HCT116 (cell line): ENCODE results near the gene TRIM16. TPM values are rescaled to one million over a fixed set of nuclear protein-coding genes. Genes with fewer than 3 reads are reported as not detected.
"Not testable (repeated sequence)": the region's sequence is repeated elsewhere in the genome, so short reads cannot be mapped to it uniquely, and the experiment has no call there.

Experiments used
- ATAC-seq: fragments of 200-7000 bp; cut with Tn5 transposase; 2 replicates; pipeline ENCODE4 v1.9.1; 2020; ENCODE audit warnings: mild to moderate bottlenecking, moderate library complexity
- BruUV-seq: library from RNA; stranded (reverse); fragments of 400-500 nt; replicated peaks from 2 replicates; lab custom pipeline; 2021; lab: Mats Ljungman, UMichigan
- CTCF ChIA-PET: fragments of 300-600 bp; sonication (Branson Sonifier 250); formaldehyde crosslinking; loops from one replicate; lab custom pipeline; 2021; ENCODE audit warnings: antibody characterized with exemption; lab: Charles Lee
- POLR2A ChIA-PET: fragments of 300-600, 350-600 bp; sonication (Branson Sonifier 250); formaldehyde crosslinking; loops from one replicate; lab custom pipeline; 2021; ENCODE audit warnings: antibody characterized with exemption; lab: Charles Lee
- RAD21 ChIA-PET, 2 experiments: fragments of 300-600 bp; sonication (Branson Sonifier 250); formaldehyde crosslinking; loops; one replicate each; lab custom pipeline; 2023; ENCODE audit warnings: low total read pairs in 2 of 2; ENCODE audit not compliant: uncharacterized antibody in 2 of 2, unreplicated experiment in 2 of 2, low non-redundant PET in 1 of 2; lab: Charles Lee
- DNase-seq: peaks from one replicate; pipeline ENCODE4 v3.0.0-alpha.2; 2010; ENCODE audit warnings: low read depth, low spot score
- H2AFZ ChIP-seq: fragments of 200-600 bp; shearing (Covaris generic), sonication (generic); 2 replicates; pipeline ENCODE4 v1.6.1; 2017; ENCODE audit warnings: low read depth, mixed run types, mixed read lengths, antibody characterized with exemption, low read length; ENCODE audit not compliant: poor library complexity, severe bottlenecking
- H3K27ac ChIP-seq: 2 replicates; pipeline ENCODE4 v1.5.1; 2012; ENCODE audit warnings: low read depth, low read length
- H3K27me3 ChIP-seq: fragments of 200-600 bp; sonication (generic); 2 replicates; pipeline ENCODE4 v1.6.1; 2016; ENCODE audit warnings: mixed run types, low read length, mixed read lengths; ENCODE audit not compliant: insufficient read depth
- H3K36me3 ChIP-seq, 2 experiments: fragments of 200-500 bp in 1 of 2; fragments of 200-600 bp in 1 of 2; sonication (Bioruptor generic) in 1 of 2; sonication (generic) in 1 of 2; 2 replicates each; pipeline versions ENCODE4 v1.5.1 to v1.6.1; 2014 to 2016; ENCODE audit warnings: low read length in 2 of 2, inconsistent platforms in 1 of 2, mixed read lengths in 1 of 2, mixed run types in 1 of 2; ENCODE audit not compliant: insufficient read depth in 2 of 2, control insufficient read depth in 1 of 2
- H3K4me1 ChIP-seq, 2 experiments: fragments of 200-600 bp in 1 of 2; sonication (generic) in 1 of 2; 2 replicates each; pipeline versions ENCODE4 v1.5.1 to v1.6.1; 2012 to 2017; ENCODE audit warnings: low read length in 2 of 2, inconsistent platforms in 1 of 2, mild to moderate bottlenecking in 1 of 2, mixed read lengths in 1 of 2, mixed run types in 1 of 2, moderate library complexity in 1 of 2; ENCODE audit not compliant: insufficient read depth in 2 of 2, control insufficient read depth in 1 of 2
- H3K4me2 ChIP-seq: fragments of 200-600 bp; sonication (generic); 2 replicates; pipeline ENCODE4 v1.6.1; 2017; ENCODE audit warnings: mixed run types, low read length, mixed read lengths
- H3K4me3 ChIP-seq, 2 experiments: fragments of 200-600 bp in 1 of 2; sonication (generic) in 1 of 2; replicated peaks in 1 of 2; 2 replicates each; pipeline ENCODE4 v1.5.1; 2011 to 2016; ENCODE audit warnings: low read length in 2 of 2, control low read depth in 1 of 2, low read depth in 1 of 2, mild to moderate bottlenecking in 1 of 2, mixed read lengths in 1 of 2, mixed run types in 1 of 2
- H3K79me2 ChIP-seq: fragments of 200-600 bp; sonication (generic); 2 replicates; pipeline ENCODE4 v1.6.1; 2017; ENCODE audit warnings: mild to moderate bottlenecking, mixed run types, low read length, moderate library complexity, mixed read lengths; ENCODE audit not compliant: insufficient read depth
- H3K9ac ChIP-seq: fragments of 200-600 bp; sonication (generic); 2 replicates; pipeline ENCODE4 v1.6.1; 2016; ENCODE audit warnings: low read length, mixed read lengths
- H3K9me2 ChIP-seq: fragments of 200-600 bp; sonication (generic), shearing (Covaris generic); 2 replicates; pipeline ENCODE4 v1.6.1; 2017; ENCODE audit warnings: mixed run types, mild to moderate bottlenecking, moderate library complexity; ENCODE audit not compliant: insufficient read depth
- H3K9me3 ChIP-seq, 2 experiments: fragments of 200-500 bp in 1 of 2; fragments of 200-600 bp in 1 of 2; sonication (Bioruptor generic) in 1 of 2; sonication (generic) in 1 of 2; 2 replicates each; pipeline ENCODE4 v1.6.1; 2014 to 2017; ENCODE audit warnings: low read length in 2 of 2, mixed read lengths in 2 of 2, inconsistent platforms in 1 of 2, low read depth in 1 of 2, mild to moderate bottlenecking in 1 of 2, mixed run types in 1 of 2, moderate library complexity in 1 of 2; ENCODE audit not compliant: control insufficient read depth in 1 of 2, insufficient read depth in 1 of 2
- H4K20me1 ChIP-seq: fragments of 200-600 bp; sonication (generic), shearing (Covaris generic); 2 replicates; pipeline ENCODE4 v1.6.1; 2017; ENCODE audit warnings: mixed run types, mild to moderate bottlenecking, moderate library complexity; ENCODE audit not compliant: insufficient read depth
- intact Hi-C: fragments of 100-400 bp; cut with micrococcal nuclease; formaldehyde crosslinking; loops from 2 replicates; pipeline ENCODE4 v1.10.0; 2022
- total RNA-seq: library from RNA; stranded (reverse); gene quantifications from one replicate; pipeline ENCODE4 v1.2.1, GENCODE V29; 2021; ENCODE audit not compliant: unreplicated experiment

TRIM16 gene
- total RNA-seq, 1 experiment from 2014 or later: 33.8 TPM

- H3K9me2 ChIP-seq, H3K4me2 ChIP-seq, H2AFZ ChIP-seq, H3K79me2 ChIP-seq, BruUV-seq, DNase-seq, intact Hi-C loops, H4K20me1 ChIP-seq, H3K27ac ChIP-seq, ATAC-seq, H3K4me3 ChIP-seq, H3K9ac ChIP-seq, CTCF ChIA-PET, RAD21 ChIA-PET, H3K27me3 ChIP-seq, H3K9me3 ChIP-seq, H3K36me3 ChIP-seq, H3K4me1 ChIP-seq, POLR2A ChIA-PET: not testable (repeated sequence)
Measured at GRCh38 chr17:15581462-15581861, 102.6 kb downstream of the TRIM16 start.

Other genes with a start within 250 kb of the TRIM16 start
- gene CDRT4, start 216.7 kb downstream of the TRIM16 start, total RNA-seq: 6.2 TPM
- 14.1 TPM for gene TVP23C, start 120.8 kb downstream of the TRIM16 start, total RNA-seq
- gene FBXW10B, start 64.6 kb downstream of the TRIM16 start, total RNA-seq: 1.2 TPM
- 37.0 TPM for gene ZNF286A, start 15.4 kb upstream of the TRIM16 start, total RNA-seq
- 1.1 TPM for gene TBC1D26, start 48.0 kb upstream of the TRIM16 start, total RNA-seq